ENCODE results near the gene ASTN1. TPM values are rescaled to one million over a fixed set of nuclear protein-coding genes. Genes with fewer than 3 reads are reported as not detected.

The ASTN1 gene
- total RNA-seq, 1 experiment from 2014 or later: not detected

- intact Hi-C loops (cut with micrococcal nuclease; ENCODE audit: unreplicated experiment): no loop called here
- no peaks in the 10 kb centered on the region for H3K4me1 ChIP-seq (replicated peaks; ENCODE audit: insufficient read depth)
- no peak overlapping the region for H3K4me2 ChIP-seq
- DNase-seq: no peak
- no peaks in the 10 kb centered on the region for H3K9me3 ChIP-seq (ENCODE audit: insufficient read depth, low read depth)
- no TSS peak for BruUV-seq (replicated peaks)
- H3K27me3 ChIP-seq (ENCODE audit: insufficient read depth, low read depth): peaks cover 11% of the 10 kb centered on the region
- no peaks in the 10 kb centered on the region for H3K36me3 ChIP-seq (ENCODE audit: low read depth)
- no peaks in the 10 kb centered on the region for H3F3A ChIP-seq (ENCODE audit: insufficient read depth, low read depth)
- no peaks in the 10 kb centered on the region for H3K79me2 ChIP-seq (ENCODE audit: low read depth)
- no peak overlapping the region for H3K27ac ChIP-seq
- H4K20me1 ChIP-seq (ENCODE audit: insufficient read depth): no peaks in the 10 kb centered on the region
- H3K4me3 ChIP-seq: no peak overlapping the region
- TF ChIP-seq, protein P1, sequence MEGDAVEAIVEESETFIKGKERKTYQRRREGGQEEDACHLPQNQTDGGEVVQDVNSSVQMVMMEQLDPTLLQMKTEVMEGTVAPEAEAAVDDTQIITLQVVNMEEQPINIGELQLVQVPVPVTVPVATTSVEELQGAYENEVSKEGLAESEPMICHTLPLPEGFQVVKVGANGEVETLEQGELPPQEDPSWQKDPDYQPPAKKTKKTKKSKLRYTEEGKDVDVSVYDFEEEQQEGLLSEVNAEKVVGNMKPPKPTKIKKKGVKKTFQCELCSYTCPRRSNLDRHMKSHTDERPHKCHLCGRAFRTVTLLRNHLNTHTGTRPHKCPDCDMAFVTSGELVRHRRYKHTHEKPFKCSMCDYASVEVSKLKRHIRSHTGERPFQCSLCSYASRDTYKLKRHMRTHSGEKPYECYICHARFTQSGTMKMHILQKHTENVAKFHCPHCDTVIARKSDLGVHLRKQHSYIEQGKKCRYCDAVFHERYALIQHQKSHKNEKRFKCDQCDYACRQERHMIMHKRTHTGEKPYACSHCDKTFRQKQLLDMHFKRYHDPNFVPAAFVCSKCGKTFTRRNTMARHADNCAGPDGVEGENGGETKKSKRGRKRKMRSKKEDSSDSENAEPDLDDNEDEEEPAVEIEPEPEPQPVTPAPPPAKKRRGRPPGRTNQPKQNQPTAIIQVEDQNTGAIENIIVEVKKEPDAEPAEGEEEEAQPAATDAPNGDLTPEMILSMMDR (conservative IDR thresholded peaks at IDR 0.05): no peak
- no peak for TF ChIP-seq EZH2 (IDR thresholded peaks at IDR 0.05; ENCODE audit: low read depth)
- ChIA-PET POLR2A (ENCODE audit: unreplicated experiment) (no interaction called here), CTCF (no interaction called here)
- H2AFZ ChIP-seq: no peak overlapping the region
- no peaks in the 10 kb centered on the region for H3K9me2 ChIP-seq (ENCODE audit: insufficient read depth)
Measured at GRCh38 chr1:177063648-177064047, 100.9 kb downstream of the ASTN1 start.

- Histone ChIP-seq H3K36me3 (ENCODE audit: low read depth) (no peaks in the 10 kb centered on the region), H3K79me2 (ENCODE audit: low read depth) (no peaks in the 10 kb centered on the region), H4K20me1 (ENCODE audit: insufficient read depth) (no peaks in the 10 kb centered on the region), H3K9me2 (ENCODE audit: insufficient read depth) (no peaks in the 10 kb centered on the region), H3F3A (ENCODE audit: insufficient read depth, low read depth) (no peaks in the 10 kb centered on the region), H3K4me3 (no peak overlapping the region), H3K9me3 (ENCODE audit: insufficient read depth, low read depth) (no peaks in the 10 kb centered on the region), H3K27ac (no peak overlapping the region), H3K4me2 (no peak overlapping the region), H3K27me3 (ENCODE audit: insufficient read depth, low read depth) (no peaks in the 10 kb centered on the region), H2AFZ (no peak overlapping the region), H3K4me1 (replicated peaks; ENCODE audit: insufficient read depth) (no peaks in the 10 kb centered on the region)
- no peak for DNase-seq
- TF ChIP-seq, protein P1 (conservative IDR thresholded peaks at IDR 0.05): no peak
- intact Hi-C loops (cut with micrococcal nuclease; ENCODE audit: unreplicated experiment): no loop called here
- no TSS peak for BruUV-seq (replicated peaks)
- ChIA-PET POLR2A (ENCODE audit: unreplicated experiment) (no interaction called here), CTCF (no interaction called here)
Measured at GRCh38 chr1:177054542-177054941, 110.0 kb downstream of the ASTN1 start.

GRCh38 chr1:177053648-177054047 lies 110.9 kb downstream of the ASTN1 start:
- no TSS peak for BruUV-seq (replicated peaks)
- POLR2A ChIA-PET (ENCODE audit: unreplicated experiment): no interaction called here
- H3F3A ChIP-seq (ENCODE audit: insufficient read depth, low read depth): no peaks in the 10 kb centered on the region
- CTCF ChIA-PET: no interaction called here
- no peak overlapping the region for H2AFZ ChIP-seq
- intact Hi-C loops (cut with micrococcal nuclease; ENCODE audit: unreplicated experiment): no loop called here
- H3K79me2 ChIP-seq (ENCODE audit: low read depth): no peaks in the 10 kb centered on the region
- H4K20me1 ChIP-seq (ENCODE audit: insufficient read depth): no peaks in the 10 kb centered on the region
- no peak overlapping the region for H3K27ac ChIP-seq
- no peak for TF ChIP-seq EZH2 (IDR thresholded peaks at IDR 0.05; ENCODE audit: low read depth)
- TF ChIP-seq, protein P1 (conservative IDR thresholded peaks at IDR 0.05): no peak
- DNase-seq: no peak
- no peaks in the 10 kb centered on the region for H3K36me3 ChIP-seq (ENCODE audit: low read depth)
- no peaks in the 10 kb centered on the region for H3K9me3 ChIP-seq (ENCODE audit: insufficient read depth, low read depth)
- no peaks in the 10 kb centered on the region for H3K4me1 ChIP-seq (replicated peaks; ENCODE audit: insufficient read depth)
- H3K4me2 ChIP-seq: no peak overlapping the region
- H3K9me2 ChIP-seq (ENCODE audit: insufficient read depth): no peaks in the 10 kb centered on the region
- H3K27me3 ChIP-seq (ENCODE audit: insufficient read depth, low read depth): no peaks in the 10 kb centered on the region
- H3K4me3 ChIP-seq: no peak overlapping the region
